ENCODE data around the gene PPP1R16B. TPM values are rescaled to one million over a fixed set of nuclear protein-coding genes. Genes with fewer than 3 reads are reported as not detected.

PPP1R16B gene
- total RNA-seq, 1 donor from 2014 or later, result 5.3 TPM

- Mint-ChIP-seq H3K9me3 (ENCODE audit: unreplicated experiment) (peaks cover 6% of the 10 kb centered on the region), H3K27me3 (ENCODE audit: unreplicated experiment) (peaks cover 8% of the 10 kb centered on the region), H3K4me3 (ENCODE audit: unreplicated experiment) (peak overlapping the region; percentile 74), H3K27ac (ENCODE audit: unreplicated experiment) (no peak overlapping the region), H3K4me1 (ENCODE audit: low read depth, unreplicated experiment) (no peaks in the 10 kb centered on the region), H3K36me3 (ENCODE audit: unreplicated experiment) (peaks cover 5% of the 10 kb centered on the region)
- no peak for TF ChIP-seq CTCF (IDR thresholded peaks at IDR 0.05; ENCODE audit: partially characterized antibody, unreplicated experiment)
- DNase-seq, result no peak
Measured at GRCh38 chr20:38927902-38928578, 122.5 kb downstream of the PPP1R16B start.

- Mint-ChIP-seq H3K36me3 (ENCODE audit: unreplicated experiment) (no peaks in the 10 kb centered on the region), H3K27me3 (ENCODE audit: unreplicated experiment) (no peaks in the 10 kb centered on the region), H3K4me1 (ENCODE audit: low read depth, unreplicated experiment) (no peaks in the 10 kb centered on the region), H3K9me3 (ENCODE audit: unreplicated experiment) (peaks cover 3% of the 10 kb centered on the region), H3K4me3 (ENCODE audit: unreplicated experiment) (no peak overlapping the region), H3K27ac (ENCODE audit: unreplicated experiment) (no peak overlapping the region)
- no peak for TF ChIP-seq CTCF (IDR thresholded peaks at IDR 0.05; ENCODE audit: partially characterized antibody, unreplicated experiment)
- no peak for DNase-seq
Measured at GRCh38 chr20:38930242-38930569, 124.7 kb downstream of the PPP1R16B start.

- no peak for TF ChIP-seq CTCF (IDR thresholded peaks at IDR 0.05; ENCODE audit: partially characterized antibody, unreplicated experiment)
- no peak for DNase-seq
- no peak overlapping the region for H3K27ac Mint-ChIP-seq (ENCODE audit: unreplicated experiment)
- no peaks in the 10 kb centered on the region for H3K27me3 Mint-ChIP-seq (ENCODE audit: unreplicated experiment)
- H3K36me3 Mint-ChIP-seq (ENCODE audit: unreplicated experiment), result no peaks in the 10 kb centered on the region
- H3K9me3 Mint-ChIP-seq (ENCODE audit: unreplicated experiment), result peaks cover 2% of the 10 kb centered on the region
- no peak overlapping the region for H3K4me3 Mint-ChIP-seq (ENCODE audit: unreplicated experiment)
- H3K4me1 Mint-ChIP-seq (ENCODE audit: low read depth, unreplicated experiment), result no peaks in the 10 kb centered on the region
Measured at GRCh38 chr20:38931984-38932383, 126.5 kb downstream of the PPP1R16B start.

GRCh38 chr20:38932457-38933120 is 127.1 kb downstream of the PPP1R16B start:
- no peak for TF ChIP-seq CTCF (IDR thresholded peaks at IDR 0.05; ENCODE audit: partially characterized antibody, unreplicated experiment)
- Mint-ChIP-seq H3K9me3 (ENCODE audit: unreplicated experiment) (peaks cover 2% of the 10 kb centered on the region), H3K4me1 (ENCODE audit: low read depth, unreplicated experiment) (no peaks in the 10 kb centered on the region), H3K4me3 (ENCODE audit: unreplicated experiment) (no peak overlapping the region), H3K27ac (ENCODE audit: unreplicated experiment) (no peak overlapping the region), H3K27me3 (ENCODE audit: unreplicated experiment) (no peaks in the 10 kb centered on the region), H3K36me3 (ENCODE audit: unreplicated experiment) (no peaks in the 10 kb centered on the region)
- DNase-seq, result no peak

DNA sequence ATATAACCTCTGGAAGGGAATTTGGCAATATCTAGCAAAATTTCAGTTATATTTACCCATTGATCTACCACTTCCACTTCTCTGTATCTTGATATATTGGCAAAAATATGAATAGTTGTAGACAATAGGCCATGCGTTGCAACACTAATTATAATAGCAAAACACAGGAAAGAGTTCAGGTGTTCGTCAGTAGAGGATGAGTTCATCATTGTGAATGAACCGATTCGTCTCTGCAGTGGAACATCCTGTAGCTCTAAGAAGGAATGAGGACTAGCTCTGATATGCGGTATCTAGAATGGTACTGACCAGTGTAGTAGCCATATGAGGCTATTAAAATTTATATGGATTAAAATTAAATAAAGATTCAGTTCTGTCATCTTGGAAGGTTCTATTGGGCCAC is 129.0 kb downstream of the PPP1R16B start:
- Mint-ChIP-seq H3K9me3 (ENCODE audit: unreplicated experiment) (peaks cover 2% of the 10 kb centered on the region), H3K36me3 (ENCODE audit: unreplicated experiment) (no peaks in the 10 kb centered on the region), H3K27me3 (ENCODE audit: unreplicated experiment) (no peaks in the 10 kb centered on the region), H3K4me3 (ENCODE audit: unreplicated experiment) (no peak overlapping the region), H3K27ac (ENCODE audit: unreplicated experiment) (no peak overlapping the region), H3K4me1 (ENCODE audit: low read depth, unreplicated experiment) (no peaks in the 10 kb centered on the region)
- DNase-seq, result no peak
- no peak for TF ChIP-seq CTCF (IDR thresholded peaks at IDR 0.05; ENCODE audit: partially characterized antibody, unreplicated experiment)
